Activated T-cell treated with anti-CD3 and anti-CD28 coated beads, Interleukin-2, amount 50 U/mL, for 24 hours (primary cell): ENCODE measurements around the gene NUDT8.
"Not testable (repeated sequence)": the region's sequence is repeated elsewhere in the genome, so short reads cannot be mapped to it uniquely, and the experiment has no call there.

Source experiments
- DNase-seq: peaks from one replicate; pipeline ENCODE4 v3.0.0-alpha.2; 2020
- H3K27ac Mint-ChIP-seq: 2 replicates; pipeline ENCODE4 v1.8.0; 2020; ENCODE audit warnings: mild to moderate bottlenecking, mixed read lengths
- H3K27me3 Mint-ChIP-seq: 2 replicates; pipeline ENCODE4 v1.8.0; 2020; ENCODE audit warnings: mixed read lengths
- H3K36me3 Mint-ChIP-seq: 2 replicates; pipeline ENCODE4 v1.8.0; 2020; ENCODE audit warnings: low read depth, mixed read lengths
- H3K4me1 Mint-ChIP-seq: 2 replicates; pipeline ENCODE4 v1.8.0; 2020; ENCODE audit warnings: low read depth, mixed read lengths
- H3K4me3 Mint-ChIP-seq: 2 replicates; pipeline ENCODE4 v1.8.0; 2020; ENCODE audit warnings: mild to moderate bottlenecking, moderate library complexity, mixed read lengths
- H3K9me3 Mint-ChIP-seq: 2 replicates; pipeline ENCODE4 v1.8.0; 2020; ENCODE audit warnings: mixed read lengths

Gene NUDT8

DNA sequence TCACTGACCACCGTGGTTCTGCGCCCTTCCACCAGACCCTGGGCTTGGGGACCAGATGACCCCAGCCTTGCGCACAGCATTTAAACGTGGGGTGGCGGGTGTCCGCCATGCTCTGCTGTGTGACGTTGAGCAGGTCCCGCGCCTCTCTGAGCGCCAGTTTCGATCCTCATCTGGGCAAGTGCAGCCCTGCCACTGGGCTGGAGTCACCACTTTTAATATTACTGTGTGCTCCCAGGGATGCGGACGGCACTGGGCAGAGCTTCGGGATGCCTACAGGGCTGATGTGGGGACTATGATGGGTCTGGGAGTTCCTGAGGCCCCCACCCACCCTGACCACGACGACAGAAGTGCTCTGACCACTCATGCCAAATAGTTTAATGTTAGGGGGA, 1.2 kb upstream of the NUDT8 start:
- H3K27ac Mint-ChIP-seq = peak overlapping the region; percentile 91
- DNase-seq = no peak
- no peaks in the 10 kb centered on the region for H3K9me3 Mint-ChIP-seq
- H3K4me3 Mint-ChIP-seq = peak overlapping the region; percentile 80
- H3K4me1 Mint-ChIP-seq = peaks cover 11% of the 10 kb centered on the region
- peaks cover 10% of the 10 kb centered on the region for H3K36me3 Mint-ChIP-seq
- no peaks in the 10 kb centered on the region for H3K27me3 Mint-ChIP-seq

GRCh38 chr11:67630228-67630942, 648 bp upstream of the NUDT8 start:
- no peaks in the 10 kb centered on the region for H3K27me3 Mint-ChIP-seq
- H3K4me3 Mint-ChIP-seq = peak overlapping the region; percentile 80
- peak; percentile 97 for DNase-seq
- H3K4me1 Mint-ChIP-seq = peaks cover 11% of the 10 kb centered on the region
- peak overlapping the region; percentile 93 for H3K27ac Mint-ChIP-seq
- H3K9me3 Mint-ChIP-seq = no peaks in the 10 kb centered on the region
- peaks cover 10% of the 10 kb centered on the region for H3K36me3 Mint-ChIP-seq

- Mint-ChIP-seq H3K4me1 (peaks cover 11% of the 10 kb centered on the region), H3K27me3 (no peaks in the 10 kb centered on the region), H3K9me3 (no peaks in the 10 kb centered on the region), H3K27ac (peak overlapping the region; percentile 64), H3K4me3 (peak overlapping the region; percentile 74), H3K36me3 (peaks cover 10% of the 10 kb centered on the region)
- DNase-seq = no peak
These were observed 889 bp downstream of the NUDT8 start for GRCh38 chr11:67628710-67629385.

DNA sequence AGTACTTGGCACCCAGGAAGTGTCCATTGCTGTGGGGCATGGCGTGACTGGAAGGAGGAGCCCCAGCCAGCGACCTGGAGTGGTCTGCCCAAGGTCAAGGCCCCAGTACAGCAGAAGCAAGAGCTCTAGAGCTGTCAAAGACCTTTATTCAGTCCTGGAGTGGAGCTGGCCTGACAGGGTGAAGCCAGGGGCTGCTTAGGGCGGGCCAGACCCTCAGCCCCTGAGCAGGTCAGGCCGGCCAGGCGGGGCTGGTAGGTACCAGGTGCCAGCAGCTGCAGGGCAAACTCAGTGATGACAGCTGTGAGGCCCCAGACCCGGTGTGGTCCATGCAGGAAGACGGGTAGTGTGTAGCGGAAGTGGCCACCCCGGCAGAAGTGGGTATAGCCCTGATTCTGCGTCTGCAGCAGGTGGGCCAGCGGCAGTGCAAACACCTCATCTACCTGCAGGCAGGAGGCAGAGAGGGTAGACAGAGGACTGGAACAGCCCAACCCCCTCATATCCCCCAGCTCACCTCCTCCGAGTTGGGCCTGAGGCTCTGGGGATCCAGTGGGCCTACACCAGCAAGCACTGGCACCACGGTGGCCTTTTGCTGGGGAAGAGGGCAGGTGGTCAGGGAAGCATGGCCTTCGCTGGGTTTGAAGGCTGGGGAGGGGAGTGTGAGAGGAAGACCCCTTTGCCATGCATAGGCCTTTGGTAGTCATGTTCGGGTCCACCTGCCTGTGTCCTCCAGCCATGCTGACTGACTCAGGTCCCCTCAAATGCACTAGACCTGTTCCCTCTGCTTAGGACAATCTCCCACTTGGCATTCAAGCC, 1.7 kb downstream of the NUDT8 start:
- DNase-seq = peak; percentile 30
- Mint-ChIP-seq H3K27ac (no peak overlapping the region), H3K36me3 (peaks cover 10% of the 10 kb centered on the region), H3K9me3 (no peaks in the 10 kb centered on the region), H3K4me1 (peaks cover 11% of the 10 kb centered on the region), H3K4me3 (peak overlapping the region; percentile 74), H3K27me3 (no peaks in the 10 kb centered on the region)

- no peaks in the 10 kb centered on the region for H3K27me3 Mint-ChIP-seq
- no peak overlapping the region for H3K4me3 Mint-ChIP-seq
- no peaks in the 10 kb centered on the region for H3K9me3 Mint-ChIP-seq
- H3K36me3 Mint-ChIP-seq = peaks cover 10% of the 10 kb centered on the region
- peaks cover 11% of the 10 kb centered on the region for H3K4me1 Mint-ChIP-seq
- DNase-seq = peak; percentile 18
- no peak overlapping the region for H3K27ac Mint-ChIP-seq
These were observed 2.3 kb downstream of the NUDT8 start for GRCh38 chr11:67627441-67627811.

DNA sequence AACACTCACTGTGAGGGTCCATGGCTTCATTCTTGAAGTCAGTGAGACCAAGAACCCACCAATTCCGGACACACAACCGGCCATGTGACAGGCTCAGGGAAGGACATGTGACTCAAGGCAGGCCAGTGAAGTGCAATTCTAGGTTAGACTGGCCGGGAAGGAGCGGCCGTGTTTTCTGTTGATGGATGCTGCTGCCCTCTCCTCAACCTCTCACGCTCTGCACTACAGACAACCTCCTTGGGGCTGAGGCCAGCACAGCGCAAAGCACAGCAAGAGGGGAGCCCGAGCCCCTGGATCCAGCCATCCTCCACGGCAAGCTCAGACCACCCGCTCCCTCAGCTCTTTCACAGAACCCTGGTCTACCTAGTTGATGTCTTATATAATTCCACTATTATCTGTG, 2.8 kb downstream of the NUDT8 start:
- Mint-ChIP-seq H3K27me3 (no peaks in the 10 kb centered on the region), H3K4me3 (no peak overlapping the region), H3K27ac (no peak overlapping the region), H3K36me3 (peaks cover 10% of the 10 kb centered on the region), H3K9me3 (no peaks in the 10 kb centered on the region), H3K4me1 (peaks cover 11% of the 10 kb centered on the region)
- DNase-seq = no peak

- not testable (repeated sequence) for H3K4me3 Mint-ChIP-seq, H3K9me3 Mint-ChIP-seq, H3K27me3 Mint-ChIP-seq, H3K36me3 Mint-ChIP-seq
- H3K27ac Mint-ChIP-seq = peak overlapping the region; percentile 28
- DNase-seq = peak; percentile 21
- H3K4me1 Mint-ChIP-seq = peaks cover 11% of the 10 kb centered on the region
These were observed 3.5 kb downstream of the NUDT8 start for GRCh38 chr11:67626131-67626833.

DNA sequence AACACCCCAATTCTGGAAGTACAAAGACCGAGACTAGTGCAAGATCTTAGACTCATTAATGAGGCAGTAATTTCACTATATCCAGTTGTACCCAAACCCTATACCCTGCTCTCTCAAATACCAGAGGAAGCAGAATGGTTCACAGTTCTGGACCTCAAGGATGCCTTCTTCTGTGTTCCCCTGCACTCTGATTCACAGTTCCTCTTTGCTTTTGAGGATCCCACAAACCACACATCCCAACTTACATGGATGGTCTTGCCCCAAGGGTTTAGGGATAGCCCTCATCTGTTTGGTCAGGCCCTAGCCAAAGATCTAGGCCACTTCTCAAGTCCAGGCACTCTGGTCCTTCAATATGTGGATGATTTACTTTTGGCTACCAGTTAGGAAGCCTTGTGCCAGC, 5.9 kb downstream of the NUDT8 start:
- H3K4me3 Mint-ChIP-seq, H3K4me1 Mint-ChIP-seq, H3K9me3 Mint-ChIP-seq, DNase-seq, H3K27me3 Mint-ChIP-seq, H3K36me3 Mint-ChIP-seq, H3K27ac Mint-ChIP-seq: not testable (repeated sequence)

GRCh38 chr11:67622905-67623304, 6.8 kb downstream of the NUDT8 start:
- H3K36me3 Mint-ChIP-seq, H3K4me1 Mint-ChIP-seq, H3K27ac Mint-ChIP-seq, H3K27me3 Mint-ChIP-seq, H3K4me3 Mint-ChIP-seq, H3K9me3 Mint-ChIP-seq, DNase-seq: not testable (repeated sequence)

- not testable (repeated sequence) for H3K27ac Mint-ChIP-seq, H3K9me3 Mint-ChIP-seq, DNase-seq, H3K27me3 Mint-ChIP-seq, H3K36me3 Mint-ChIP-seq, H3K4me3 Mint-ChIP-seq, H3K4me1 Mint-ChIP-seq
These were observed 7.8 kb downstream of the NUDT8 start for GRCh38 chr11:67621928-67622327.

DNA sequence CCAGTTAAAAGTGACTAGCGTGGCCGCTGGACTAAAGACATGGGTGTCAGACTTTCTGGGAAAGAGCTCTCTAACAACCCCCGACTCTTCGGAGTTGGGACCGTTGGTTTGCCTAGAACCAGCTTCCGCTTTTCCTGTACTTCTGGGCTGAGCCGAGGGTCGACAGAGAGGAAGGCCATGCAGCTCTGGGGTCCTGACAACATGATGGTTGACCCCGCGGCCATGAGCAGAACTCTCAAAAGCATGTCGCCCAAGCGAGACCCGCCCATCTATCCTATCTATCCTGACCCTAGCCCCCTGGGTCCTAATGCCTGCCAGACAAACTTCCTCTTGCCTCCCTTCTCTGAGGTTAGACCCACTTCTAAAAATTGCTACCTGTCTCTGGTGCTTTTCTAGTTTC, 9.1 kb downstream of the NUDT8 start:
- H3K4me3 Mint-ChIP-seq, H3K36me3 Mint-ChIP-seq, H3K27ac Mint-ChIP-seq: not testable (repeated sequence)

DNA sequence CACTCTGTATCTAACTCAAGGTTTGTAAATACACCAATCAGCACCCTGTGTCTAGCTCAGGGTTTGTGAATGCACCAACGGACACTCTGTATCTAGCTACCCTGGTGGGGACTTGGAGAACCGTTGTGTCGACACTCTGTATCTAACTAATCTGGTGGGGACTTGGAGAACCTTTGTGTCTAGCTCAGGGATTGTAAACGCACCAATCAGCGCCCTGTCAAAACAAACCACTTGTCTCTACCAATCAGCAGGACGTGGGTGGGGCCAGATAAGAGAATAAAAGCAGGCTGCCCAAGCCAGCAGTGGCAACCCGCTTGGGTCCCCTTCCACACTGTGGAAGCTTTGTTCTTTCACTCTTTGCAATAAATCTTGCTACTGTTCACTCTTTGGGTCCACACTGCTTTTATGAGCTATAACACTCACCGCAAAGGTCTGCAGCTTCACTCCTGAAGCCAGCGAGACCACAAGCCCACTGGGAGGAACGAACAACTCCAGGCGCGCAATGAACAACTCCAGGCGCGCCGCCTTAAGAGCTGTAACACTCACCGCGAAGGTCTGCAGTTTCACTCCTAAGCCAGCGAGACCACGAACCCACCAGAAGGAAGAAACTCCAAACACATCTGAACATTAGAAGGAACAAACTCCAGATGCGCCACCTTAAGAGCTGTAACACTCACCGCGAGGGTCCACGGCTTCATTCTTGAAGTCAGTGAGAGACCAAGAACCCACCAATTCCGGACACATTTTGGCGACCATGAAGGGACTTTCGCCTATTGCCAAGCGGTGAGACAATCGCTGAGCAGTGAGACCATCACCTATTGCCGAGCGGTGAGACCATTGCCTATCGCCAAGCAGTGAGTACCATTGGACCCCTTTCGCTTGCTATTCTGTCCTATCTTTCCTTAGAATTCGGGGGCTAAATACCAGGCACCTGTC, 9.8 kb downstream of the NUDT8 start:
- not testable (repeated sequence) for H3K4me3 Mint-ChIP-seq, H3K27me3 Mint-ChIP-seq, H3K27ac Mint-ChIP-seq, DNase-seq, H3K36me3 Mint-ChIP-seq, H3K4me1 Mint-ChIP-seq, H3K9me3 Mint-ChIP-seq

More for the DNA sequence above, 9.1 kb downstream of the NUDT8 start:
- not testable (repeated sequence) for H3K27me3 Mint-ChIP-seq, DNase-seq, H3K9me3 Mint-ChIP-seq, H3K4me1 Mint-ChIP-seq

- not testable (repeated sequence) for H3K4me3 Mint-ChIP-seq, H3K36me3 Mint-ChIP-seq, H3K27ac Mint-ChIP-seq, DNase-seq, H3K9me3 Mint-ChIP-seq, H3K27me3 Mint-ChIP-seq
- H3K4me1 Mint-ChIP-seq = peaks cover 18% of the 10 kb centered on the region
These were observed 10.7 kb downstream of the NUDT8 start for GRCh38 chr11:67618901-67619659.
